HEK293 (cell line): ENCODE data around the gene SLC39A3.

Source experiments
- GLI4 ChIP-seq: fragments of 450-650 bp; formaldehyde crosslinking; IDR thresholded peaks from 2 replicates; pipeline ENCODE4 v1.5.1; 2016; ENCODE audit warnings: missing biosample characterization, missing genetic modification characterization
- KLF16 ChIP-seq: fragments of 450-650 bp; formaldehyde crosslinking; IDR thresholded peaks from 2 replicates; pipeline ENCODE4 v1.5.1; 2017; ENCODE audit warnings: missing biosample characterization, missing genetic modification characterization
- ZNF248 ChIP-seq: fragments of 450-650 bp; formaldehyde crosslinking; IDR thresholded peaks from 2 replicates; pipeline ENCODE4 v1.5.1; 2017; ENCODE audit warnings: missing biosample characterization, missing genetic modification characterization
- ZNF324 ChIP-seq: fragments of 450-650 bp; formaldehyde crosslinking; IDR thresholded peaks from 2 replicates; pipeline ENCODE4 v1.5.1; 2016; ENCODE audit warnings: missing biosample characterization, missing genetic modification characterization
- ZNF433 ChIP-seq: fragments of 450-650 bp; formaldehyde crosslinking; IDR thresholded peaks from 2 replicates; pipeline ENCODE4 v1.5.1; 2016; ENCODE audit warnings: missing biosample characterization, missing genetic modification characterization, low read depth
- TF ChIP-seq, protein P1 (sequence below): fragments of 450-650 bp; formaldehyde crosslinking; IDR thresholded peaks from 2 replicates; pipeline ENCODE4 v1.5.1; 2016; ENCODE audit warnings: missing biosample characterization, missing genetic modification characterization
- TF ChIP-seq, protein P2 (sequence below): fragments of 450-650 bp; formaldehyde crosslinking; IDR thresholded peaks from 2 replicates; pipeline ENCODE4 v1.5.1; 2016; ENCODE audit warnings: missing biosample characterization, missing genetic modification characterization, low read depth
- TF ChIP-seq, protein P3 (sequence below): fragments of 450-650 bp; formaldehyde crosslinking; IDR thresholded peaks from 2 replicates; pipeline ENCODE4 v1.5.1; 2016; ENCODE audit warnings: missing biosample characterization, missing genetic modification characterization, borderline replicate concordance
- TF ChIP-seq, protein P4 (sequence below): fragments of 450-650 bp; formaldehyde crosslinking; IDR thresholded peaks from 2 replicates; pipeline ENCODE4 v1.5.1; 2017; ENCODE audit warnings: missing biosample characterization, mild to moderate bottlenecking, missing genetic modification characterization, moderate library complexity
- TF ChIP-seq, protein P5 (sequence below): fragments of 450-650 bp; formaldehyde crosslinking; IDR thresholded peaks from 2 replicates; pipeline ENCODE4 v1.5.1; 2016; ENCODE audit warnings: missing biosample characterization, missing genetic modification characterization

DNA sequence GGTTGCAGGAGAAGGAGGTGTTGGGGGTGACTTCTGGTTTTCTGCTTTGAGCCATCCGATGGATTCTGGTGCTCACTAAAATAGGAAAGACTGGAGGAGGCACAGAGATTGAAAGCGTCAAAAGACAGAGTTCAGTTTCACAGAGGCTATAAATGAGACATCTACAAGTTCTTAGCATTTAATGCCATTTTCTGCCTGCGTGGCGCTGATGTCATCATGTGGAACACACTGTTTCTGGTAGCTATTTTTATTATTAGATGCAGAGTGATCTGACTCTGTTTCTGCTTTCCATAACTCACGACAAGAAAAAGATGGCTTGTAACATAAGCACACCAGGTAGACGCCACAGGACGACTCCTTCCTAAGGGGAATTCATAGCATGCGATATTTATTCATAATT lies 3.3 kb upstream of the SLC39A3 start:
- TF ChIP-seq, protein P1, sequence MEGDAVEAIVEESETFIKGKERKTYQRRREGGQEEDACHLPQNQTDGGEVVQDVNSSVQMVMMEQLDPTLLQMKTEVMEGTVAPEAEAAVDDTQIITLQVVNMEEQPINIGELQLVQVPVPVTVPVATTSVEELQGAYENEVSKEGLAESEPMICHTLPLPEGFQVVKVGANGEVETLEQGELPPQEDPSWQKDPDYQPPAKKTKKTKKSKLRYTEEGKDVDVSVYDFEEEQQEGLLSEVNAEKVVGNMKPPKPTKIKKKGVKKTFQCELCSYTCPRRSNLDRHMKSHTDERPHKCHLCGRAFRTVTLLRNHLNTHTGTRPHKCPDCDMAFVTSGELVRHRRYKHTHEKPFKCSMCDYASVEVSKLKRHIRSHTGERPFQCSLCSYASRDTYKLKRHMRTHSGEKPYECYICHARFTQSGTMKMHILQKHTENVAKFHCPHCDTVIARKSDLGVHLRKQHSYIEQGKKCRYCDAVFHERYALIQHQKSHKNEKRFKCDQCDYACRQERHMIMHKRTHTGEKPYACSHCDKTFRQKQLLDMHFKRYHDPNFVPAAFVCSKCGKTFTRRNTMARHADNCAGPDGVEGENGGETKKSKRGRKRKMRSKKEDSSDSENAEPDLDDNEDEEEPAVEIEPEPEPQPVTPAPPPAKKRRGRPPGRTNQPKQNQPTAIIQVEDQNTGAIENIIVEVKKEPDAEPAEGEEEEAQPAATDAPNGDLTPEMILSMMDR: no peak
- TF ChIP-seq KLF16: no peak
- TF ChIP-seq, protein P2, sequence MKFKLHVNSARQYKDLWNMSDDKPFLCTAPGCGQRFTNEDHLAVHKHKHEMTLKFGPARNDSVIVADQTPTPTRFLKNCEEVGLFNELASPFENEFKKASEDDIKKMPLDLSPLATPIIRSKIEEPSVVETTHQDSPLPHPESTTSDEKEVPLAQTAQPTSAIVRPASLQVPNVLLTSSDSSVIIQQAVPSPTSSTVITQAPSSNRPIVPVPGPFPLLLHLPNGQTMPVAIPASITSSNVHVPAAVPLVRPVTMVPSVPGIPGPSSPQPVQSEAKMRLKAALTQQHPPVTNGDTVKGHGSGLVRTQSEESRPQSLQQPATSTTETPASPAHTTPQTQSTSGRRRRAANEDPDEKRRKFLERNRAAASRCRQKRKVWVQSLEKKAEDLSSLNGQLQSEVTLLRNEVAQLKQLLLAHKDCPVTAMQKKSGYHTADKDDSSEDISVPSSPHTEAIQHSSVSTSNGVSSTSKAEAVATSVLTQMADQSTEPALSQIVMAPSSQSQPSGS (tag by site-specific recombination): no peak
- TF ChIP-seq GLI4: no peak
- TF ChIP-seq, protein P3, sequence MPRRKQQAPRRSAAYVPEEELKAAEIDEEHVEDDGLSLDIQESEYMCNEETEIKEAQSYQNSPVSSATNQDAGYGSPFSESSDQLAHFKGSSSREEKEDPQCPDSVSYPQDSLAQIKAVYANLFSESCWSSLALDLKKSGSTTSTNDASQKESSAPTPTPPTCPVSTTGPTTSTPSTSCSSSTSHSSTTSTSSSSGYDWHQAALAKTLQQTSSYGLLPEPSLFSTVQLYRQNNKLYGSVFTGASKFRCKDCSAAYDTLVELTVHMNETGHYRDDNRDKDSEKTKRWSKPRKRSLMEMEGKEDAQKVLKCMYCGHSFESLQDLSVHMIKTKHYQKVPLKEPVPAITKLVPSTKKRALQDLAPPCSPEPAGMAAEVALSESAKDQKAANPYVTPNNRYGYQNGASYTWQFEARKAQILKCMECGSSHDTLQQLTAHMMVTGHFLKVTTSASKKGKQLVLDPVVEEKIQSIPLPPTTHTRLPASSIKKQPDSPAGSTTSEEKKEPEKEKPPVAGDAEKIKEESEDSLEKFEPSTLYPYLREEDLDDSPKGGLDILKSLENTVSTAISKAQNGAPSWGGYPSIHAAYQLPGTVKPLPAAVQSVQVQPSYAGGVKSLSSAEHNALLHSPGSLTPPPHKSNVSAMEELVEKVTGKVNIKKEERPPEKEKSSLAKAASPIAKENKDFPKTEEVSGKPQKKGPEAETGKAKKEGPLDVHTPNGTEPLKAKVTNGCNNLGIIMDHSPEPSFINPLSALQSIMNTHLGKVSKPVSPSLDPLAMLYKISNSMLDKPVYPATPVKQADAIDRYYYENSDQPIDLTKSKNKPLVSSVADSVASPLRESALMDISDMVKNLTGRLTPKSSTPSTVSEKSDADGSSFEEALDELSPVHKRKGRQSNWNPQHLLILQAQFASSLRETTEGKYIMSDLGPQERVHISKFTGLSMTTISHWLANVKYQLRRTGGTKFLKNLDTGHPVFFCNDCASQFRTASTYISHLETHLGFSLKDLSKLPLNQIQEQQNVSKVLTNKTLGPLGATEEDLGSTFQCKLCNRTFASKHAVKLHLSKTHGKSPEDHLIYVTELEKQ (tag by site-specific recombination): no peak
- TF ChIP-seq ZNF248 (tag by site-specific recombination): no peak
- TF ChIP-seq, protein P4, sequence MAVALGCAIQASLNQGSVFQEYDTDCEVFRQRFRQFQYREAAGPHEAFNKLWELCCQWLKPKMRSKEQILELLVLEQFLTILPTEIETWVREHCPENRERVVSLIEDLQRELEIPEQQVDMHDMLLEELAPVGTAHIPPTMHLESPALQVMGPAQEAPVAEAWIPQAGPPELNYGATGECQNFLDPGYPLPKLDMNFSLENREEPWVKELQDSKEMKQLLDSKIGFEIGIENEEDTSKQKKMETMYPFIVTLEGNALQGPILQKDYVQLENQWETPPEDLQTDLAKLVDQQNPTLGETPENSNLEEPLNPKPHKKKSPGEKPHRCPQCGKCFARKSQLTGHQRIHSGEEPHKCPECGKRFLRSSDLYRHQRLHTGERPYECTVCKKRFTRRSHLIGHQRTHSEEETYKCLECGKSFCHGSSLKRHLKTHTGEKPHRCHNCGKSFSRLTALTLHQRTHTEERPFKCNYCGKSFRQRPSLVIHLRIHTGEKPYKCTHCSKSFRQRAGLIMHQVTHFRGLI: no peak
- TF ChIP-seq ZNF324: no peak
- no peak for TF ChIP-seq ZNF433 (tag by site-specific recombination)
- TF ChIP-seq, protein P5, sequence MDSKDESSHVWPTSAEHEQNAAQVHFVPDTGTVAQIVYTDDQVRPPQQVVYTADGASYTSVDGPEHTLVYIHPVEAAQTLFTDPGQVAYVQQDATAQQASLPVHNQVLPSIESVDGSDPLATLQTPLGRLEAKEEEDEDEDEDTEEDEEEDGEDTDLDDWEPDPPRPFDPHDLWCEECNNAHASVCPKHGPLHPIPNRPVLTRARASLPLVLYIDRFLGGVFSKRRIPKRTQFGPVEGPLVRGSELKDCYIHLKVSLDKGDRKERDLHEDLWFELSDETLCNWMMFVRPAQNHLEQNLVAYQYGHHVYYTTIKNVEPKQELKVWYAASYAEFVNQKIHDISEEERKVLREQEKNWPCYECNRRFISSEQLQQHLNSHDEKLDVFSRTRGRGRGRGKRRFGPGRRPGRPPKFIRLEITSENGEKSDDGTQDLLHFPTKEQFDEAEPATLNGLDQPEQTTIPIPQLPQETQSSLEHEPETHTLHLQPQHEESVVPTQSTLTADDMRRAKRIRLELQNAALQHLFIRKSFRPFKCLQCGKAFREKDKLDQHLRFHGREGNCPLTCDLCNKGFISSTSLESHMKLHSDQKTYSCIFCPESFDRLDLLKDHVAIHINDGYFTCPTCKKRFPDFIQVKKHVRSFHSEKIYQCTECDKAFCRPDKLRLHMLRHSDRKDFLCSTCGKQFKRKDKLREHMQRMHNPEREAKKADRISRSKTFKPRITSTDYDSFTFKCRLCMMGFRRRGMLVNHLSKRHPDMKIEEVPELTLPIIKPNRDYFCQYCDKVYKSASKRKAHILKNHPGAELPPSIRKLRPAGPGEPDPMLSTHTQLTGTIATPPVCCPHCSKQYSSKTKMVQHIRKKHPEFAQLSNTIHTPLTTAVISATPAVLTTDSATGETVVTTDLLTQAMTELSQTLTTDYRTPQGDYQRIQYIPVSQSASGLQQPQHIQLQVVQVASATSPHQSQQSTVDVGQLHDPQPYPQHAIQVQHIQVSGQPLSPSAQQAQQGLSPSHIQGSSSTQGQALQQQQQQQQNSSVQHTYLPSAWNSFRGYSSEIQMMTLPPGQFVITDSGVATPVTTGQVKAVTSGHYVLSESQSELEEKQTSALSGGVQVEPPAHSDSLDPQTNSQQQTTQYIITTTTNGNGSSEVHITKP: no peak
